Esophagus squamous epithelium (tissue), 5 donors: ENCODE data around the gene CACHD1. TPM values are rescaled to one million over a fixed set of nuclear protein-coding genes. Genes with fewer than 3 reads are reported as not detected.
A peak's percentile ranks its signal among the peaks of the same experiment; 100 is the strongest.

Experiments
- DNase-seq: peaks from one replicate; lab custom pipeline; 2025; lab: John Stamatoyannopoulos, UW
- H3K27ac ChIP-seq, 4 donors: fragments of 200-600 bp; sonication (generic); one replicate each; pipeline ENCODE4 v1.5.1; 2016 to 2019; ENCODE audit warnings: mild to moderate bottlenecking in 1 of 4
- H3K27me3 ChIP-seq, 4 donors: fragments of 200-600 bp; sonication (generic); 1 replicate in 3 of 4; 2 replicates in 1 of 4; pipeline versions ENCODE4 v1.5.1 to v1.6.0; 2017 to 2021; ENCODE audit warnings: antibody characterized with exemption in 1 of 4
- H3K36me3 ChIP-seq, 3 donors: fragments of 200-600 bp; sonication (generic); one replicate each; pipeline ENCODE4 v1.5.1; 2016 to 2019
- H3K4me1 ChIP-seq, 3 donors: fragments of 200-600 bp; sonication (generic); one replicate each; pipeline ENCODE4 v1.5.1; 2017 to 2019
- H3K4me3 ChIP-seq, 4 donors: fragments of 200-600 bp; sonication (generic); 1 replicate in 3 of 4; 2 replicates in 1 of 4; pipeline ENCODE4 v1.5.1; 2016 to 2019; ENCODE audit warnings: mild to moderate bottlenecking in 2 of 4, moderate library complexity in 1 of 4
- H3K9me3 ChIP-seq, 3 donors: fragments of 200-600 bp; sonication (generic); one replicate each; pipeline ENCODE4 v1.5.1; 2016 to 2019
- CTCF ChIP-seq, 6 experiments: fragments of 450-650 bp in 4 of 6; fragments of 200-600 bp in 2 of 6; sonication (generic) in 2 of 6; IDR thresholded peaks; one replicate each; pipeline ENCODE4 v1.5.1; 2016 to 2019; ENCODE audit warnings: antibody characterized with exemption in 6 of 6, mild to moderate bottlenecking in 4 of 6, moderate library complexity in 4 of 6
- POLR2A ChIP-seq, 4 donors: fragments of 450-650 bp; IDR thresholded peaks; one replicate each; pipeline ENCODE4 v1.6.1; 2017; ENCODE audit warnings: antibody characterized with exemption in 4 of 4, mild to moderate bottlenecking in 4 of 4, moderate library complexity in 3 of 4
- whole genome bisulfite sequencing, 2 donors: methylation state at CpG; one replicate each; pipeline ENCODE4 v1.1.5; 2018; 5-methylcytosine and 5-hydroxymethylcytosine counted together
- intact Hi-C: fragments of 100-400 bp; cut with DNase I; formaldehyde crosslinking; loops from one replicate; pipeline ENCODE4 v1.15.0; 2022
- total RNA-seq, 4 donors: library from RNA; depleted of rRNA; stranded (reverse); fragments of >200 nt; gene quantifications; one replicate each; pipeline ENCODE4 v1.1.0, GENCODE V29; 2016
- donor health status: DM: yes; HTN: yes; CAD: no.

CACHD1 gene
- total RNA-seq, 4 donors from 2014 or later: 1.9 to 14.5 (median 4.1) TPM

GRCh38 chr1:64492424-64492823, 22.5 kb downstream of the CACHD1 start:
- Histone ChIP-seq H3K36me3 (no peaks in the 10 kb centered on the region), H3K4me1 (peaks cover 0 to 44% (median 25%) of the 10 kb centered on the region in 3 donors), H3K27ac (no peak overlapping the region), H3K4me3 (no peak overlapping the region), H3K27me3 (no peaks in the 10 kb centered on the region), H3K9me3 (no peaks in the 10 kb centered on the region)
- 79 to 97% methylated on average over 8 of the region's 8 CpGs for WGBS, 2 donors
- no peak for DNase-seq
- TF ChIP-seq POLR2A (IDR thresholded peaks at IDR 0.05) (no peak), CTCF (IDR thresholded peaks at IDR 0.05) (no peak)
- intact Hi-C loops: no loop called here

- Histone ChIP-seq H3K4me1 (peaks cover 0 to 50% (median 30%) of the 10 kb centered on the region in 3 donors), H3K36me3 (no peaks in the 10 kb centered on the region), H3K27me3 (no peaks in the 10 kb centered on the region), H3K9me3 (no peaks in the 10 kb centered on the region), H3K4me3 (no peak overlapping the region), H3K27ac (no peak overlapping the region)
- 83 to 88% methylated on average over 3 to 6 of the region's 6 CpGs for WGBS, 2 donors
- DNase-seq: no peak
- TF ChIP-seq POLR2A (IDR thresholded peaks at IDR 0.05) (no peak), CTCF (IDR thresholded peaks at IDR 0.05) (no peak)
- intact Hi-C loops: no loop called here
These were observed 23.9 kb downstream of the CACHD1 start for GRCh38 chr1:64493831-64494230.

- no peak for TF ChIP-seq CTCF (IDR thresholded peaks at IDR 0.05)
- TF ChIP-seq POLR2A (IDR thresholded peaks at IDR 0.05): no peak
- no peak overlapping the region for H3K27ac ChIP-seq
- no peaks in the 10 kb centered on the region for H3K36me3 ChIP-seq
- intact Hi-C loops: no loop called here
- no peaks in the 10 kb centered on the region for H3K9me3 ChIP-seq
- WGBS, 2 donors: 40 to 48% methylated on average over 2 of the region's 2 CpGs
- DNase-seq: no peak
- no peak overlapping the region for H3K4me3 ChIP-seq
- H3K4me1 ChIP-seq: peaks cover 0 to 47% (median 30%) of the 10 kb centered on the region in 3 donors
- H3K27me3 ChIP-seq: no peaks in the 10 kb centered on the region
These were observed 24.7 kb downstream of the CACHD1 start for GRCh38 chr1:64494659-64495058.

- DNase-seq: no peak
- Histone ChIP-seq H3K4me3 (no peak overlapping the region), H3K27ac (no peak overlapping the region), H3K27me3 (no peaks in the 10 kb centered on the region), H3K36me3 (no peaks in the 10 kb centered on the region), H3K4me1 (peaks cover 0 to 37% (median 27%) of the 10 kb centered on the region in 3 donors), H3K9me3 (no peaks in the 10 kb centered on the region)
- 27 to 30% methylated on average over 1 of the region's 1 CpG for WGBS, 2 donors
- TF ChIP-seq CTCF (IDR thresholded peaks at IDR 0.05) (no peak), POLR2A (IDR thresholded peaks at IDR 0.05) (no peak)
- intact Hi-C loops: no loop called here
These were observed 25.9 kb downstream of the CACHD1 start for GRCh38 chr1:64495878-64496277.

GRCh38 chr1:64496606-64497005, 26.7 kb downstream of the CACHD1 start:
- Histone ChIP-seq H3K4me1 (peaks cover 0 to 37% (median 27%) of the 10 kb centered on the region in 3 donors), H3K36me3 (no peaks in the 10 kb centered on the region), H3K27ac (peak overlapping the region in 1 of 4 donors; percentile 34), H3K9me3 (no peaks in the 10 kb centered on the region), H3K27me3 (no peaks in the 10 kb centered on the region), H3K4me3 (no peak overlapping the region)
- WGBS, 2 donors: 58% methylated on average over 4 of the region's 4 CpGs
- TF ChIP-seq CTCF (IDR thresholded peaks at IDR 0.05) (no peak), POLR2A (IDR thresholded peaks at IDR 0.05) (no peak)
- no peak for DNase-seq
- intact Hi-C loops: no loop called here
